Measurements from ENCODE around the gene PRG3.
A peak's percentile ranks its signal among the peaks of the same experiment; 100 is the strongest.
"Not testable (repeated sequence)": the region's sequence is repeated elsewhere in the genome, so short reads cannot be mapped to it uniquely, and the experiment has no call there.

Gene PRG3

DNA sequence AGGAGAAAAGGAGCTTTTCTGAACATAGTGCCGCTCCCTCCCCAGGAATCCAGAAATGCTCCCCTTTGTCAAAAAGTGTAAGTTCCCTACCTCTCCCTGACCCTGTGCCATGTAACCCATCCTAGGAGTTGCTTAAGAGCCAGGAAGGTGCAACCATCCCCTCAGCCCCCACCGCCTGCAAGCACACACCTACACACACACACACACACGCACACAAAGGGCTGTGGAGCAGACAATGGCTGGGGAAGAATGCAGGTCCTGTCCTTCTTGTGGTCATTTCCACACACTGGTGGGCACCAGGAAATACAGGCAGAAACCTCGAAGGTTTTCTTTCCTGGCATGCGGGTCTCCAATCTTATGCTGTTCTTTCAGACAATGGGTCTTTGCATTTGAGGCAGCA lies 41.6 kb downstream of the PRG3 start:
- no peak for DNase-seq (ENCODE audit: insufficient read length, low spot score)
- no peak for FAIRE-seq
- TF ChIP-seq, protein P1, sequence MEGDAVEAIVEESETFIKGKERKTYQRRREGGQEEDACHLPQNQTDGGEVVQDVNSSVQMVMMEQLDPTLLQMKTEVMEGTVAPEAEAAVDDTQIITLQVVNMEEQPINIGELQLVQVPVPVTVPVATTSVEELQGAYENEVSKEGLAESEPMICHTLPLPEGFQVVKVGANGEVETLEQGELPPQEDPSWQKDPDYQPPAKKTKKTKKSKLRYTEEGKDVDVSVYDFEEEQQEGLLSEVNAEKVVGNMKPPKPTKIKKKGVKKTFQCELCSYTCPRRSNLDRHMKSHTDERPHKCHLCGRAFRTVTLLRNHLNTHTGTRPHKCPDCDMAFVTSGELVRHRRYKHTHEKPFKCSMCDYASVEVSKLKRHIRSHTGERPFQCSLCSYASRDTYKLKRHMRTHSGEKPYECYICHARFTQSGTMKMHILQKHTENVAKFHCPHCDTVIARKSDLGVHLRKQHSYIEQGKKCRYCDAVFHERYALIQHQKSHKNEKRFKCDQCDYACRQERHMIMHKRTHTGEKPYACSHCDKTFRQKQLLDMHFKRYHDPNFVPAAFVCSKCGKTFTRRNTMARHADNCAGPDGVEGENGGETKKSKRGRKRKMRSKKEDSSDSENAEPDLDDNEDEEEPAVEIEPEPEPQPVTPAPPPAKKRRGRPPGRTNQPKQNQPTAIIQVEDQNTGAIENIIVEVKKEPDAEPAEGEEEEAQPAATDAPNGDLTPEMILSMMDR (IDR thresholded peaks at IDR 0.05; ENCODE audit: insufficient read depth, missing control alignments): no peak

- DNase-seq (ENCODE audit: insufficient read length, low spot score) (no peak), FAIRE-seq (no peak)
- TF ChIP-seq, protein P1 (IDR thresholded peaks at IDR 0.05; ENCODE audit: insufficient read depth, missing control alignments): no peak
Observed at GRCh38 chr11:57338142-57338541, 42.8 kb downstream of the PRG3 start, which contains the start of gene P2RX3. TSS of gene P2RX3 (plus strand) at chr11:57338352. CDS start at chr11:57338551, 199 bp downstream.

DNA sequence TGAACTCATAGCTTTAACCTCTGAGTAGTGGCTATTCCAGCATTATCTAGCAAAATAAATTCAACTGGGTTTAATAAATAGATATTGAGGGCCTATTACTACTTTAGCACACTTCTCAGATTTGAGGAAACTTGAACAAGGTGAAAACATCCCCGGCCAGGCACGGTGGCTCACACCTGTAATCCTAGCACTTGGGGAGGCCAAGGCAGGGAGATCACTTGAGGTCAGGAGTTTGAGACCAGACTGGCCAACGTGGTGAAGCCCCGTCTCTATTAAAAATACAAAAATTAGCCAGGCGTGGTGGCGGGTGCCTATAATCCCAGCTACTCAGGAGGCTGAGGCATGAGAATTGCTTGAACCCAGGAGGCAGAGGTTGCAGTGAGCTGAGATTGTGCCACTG lies 44.1 kb downstream of the PRG3 start:
- DNase-seq (ENCODE audit: insufficient read length, low spot score); FAIRE-seq: not testable (repeated sequence)

DNA sequence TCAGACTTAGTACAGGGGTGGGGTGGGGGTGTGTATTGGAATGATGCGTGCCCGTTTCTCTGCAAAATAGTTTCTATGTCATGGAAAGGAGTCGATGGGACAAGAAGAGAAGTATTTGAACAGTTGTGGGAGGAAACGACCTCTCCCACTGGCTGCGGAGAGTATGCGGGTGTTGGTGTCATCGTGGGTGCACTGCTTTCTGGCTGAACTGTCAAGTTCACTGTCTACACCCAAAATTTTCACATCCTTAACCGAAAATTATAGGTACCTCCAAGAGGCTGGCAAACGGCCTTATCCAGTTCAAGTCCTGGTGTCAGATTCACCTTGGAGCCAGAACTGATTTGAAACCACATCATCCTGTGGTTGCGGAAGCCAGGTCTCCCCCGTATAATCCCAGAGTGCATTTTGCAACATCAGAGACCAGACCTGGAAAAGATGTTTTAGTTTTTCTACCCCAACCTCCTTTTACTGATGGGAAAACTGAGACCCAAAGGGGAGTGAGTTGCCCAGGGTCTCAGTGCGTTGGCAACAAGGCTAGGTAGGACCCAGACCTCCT lies 44.8 kb downstream of the PRG3 start:
- DNase-seq (ENCODE audit: insufficient read length, low spot score) (no peak), FAIRE-seq (no peak)
- TF ChIP-seq, protein P1 (IDR thresholded peaks at IDR 0.05; ENCODE audit: insufficient read depth, missing control alignments): no peak

DNA sequence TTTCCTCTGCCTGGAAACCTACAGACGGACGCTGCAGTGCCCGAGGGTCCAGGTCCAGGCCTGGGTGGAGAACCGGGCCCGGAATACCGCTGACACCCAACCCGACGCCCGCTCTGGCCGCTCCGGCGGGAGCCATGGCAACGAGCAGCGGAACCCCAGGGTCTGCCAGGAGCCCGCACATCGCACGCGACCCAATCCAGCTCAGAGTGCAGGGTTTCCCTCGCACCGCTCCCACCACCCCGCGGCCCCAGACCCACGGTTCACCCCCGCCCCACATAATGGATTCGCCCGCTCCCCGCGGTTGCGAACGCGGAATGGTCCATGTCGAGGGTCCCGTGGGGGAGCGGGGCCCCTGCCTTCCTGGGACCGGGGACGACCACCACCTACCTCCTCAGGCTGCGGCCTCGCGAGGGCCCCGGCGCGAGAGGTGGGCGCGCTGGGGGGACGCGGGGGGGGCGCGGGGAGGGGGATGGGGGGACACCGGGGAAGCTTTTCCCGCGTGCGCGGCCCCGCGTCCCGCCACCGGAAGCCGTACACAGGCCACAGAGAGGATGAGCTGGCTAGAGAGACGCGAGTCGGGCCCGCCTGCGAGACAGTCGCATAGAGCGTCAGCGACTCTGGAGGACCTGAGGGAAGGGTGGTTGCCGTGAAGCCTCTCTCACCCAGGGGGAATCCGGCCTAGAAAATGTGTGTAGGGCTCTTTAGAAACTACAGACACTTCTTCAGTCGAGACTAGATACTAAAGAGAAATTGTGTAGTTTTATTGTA lies 45.4 kb downstream of the PRG3 start, which contains the start of gene SSRP1:
TSS of gene SSRP1 (minus strand) at position 550 of the 768 bp plus-strand sequence. CDS start 771 bp downstream, outside the sequence.
- DNase-seq (ENCODE audit: insufficient read length, low spot score): peak; percentile 84
- no peak for FAIRE-seq
- TF ChIP-seq, protein P1 (IDR thresholded peaks at IDR 0.05; ENCODE audit: insufficient read depth, missing control alignments): no peak

- FAIRE-seq (no peak), DNase-seq (ENCODE audit: insufficient read length, low spot score) (no peak)
- TF ChIP-seq, protein P1 (IDR thresholded peaks at IDR 0.05; ENCODE audit: insufficient read depth, missing control alignments): no peak
Observed at GRCh38 chr11:57335023-57335342, 46.0 kb downstream of the PRG3 start.

- TF ChIP-seq, protein P1 (IDR thresholded peaks at IDR 0.05; ENCODE audit: insufficient read depth, missing control alignments): no peak
- DNase-seq (ENCODE audit: insufficient read length, low spot score) (no peak), FAIRE-seq (no peak)
Observed at GRCh38 chr11:57332694-57333440, 48.1 kb downstream of the PRG3 start.

Measured in D721Med (cell line).